Measurements from ENCODE around the gene SLC23A2. TPM values are rescaled to one million over a fixed set of nuclear protein-coding genes. Genes with fewer than 3 reads are reported as not detected.

The SLC23A2 gene
- total and polyA plus RNA-seq, 8 donors: 4.3 to 12.9 (median 8.8) TPM

GRCh38 chr20:4870906-4871305, 130.4 kb downstream of the SLC23A2 start:
- intact Hi-C loops (cut with DNase I): no loop called here
- no peak overlapping the region for H3K4me3 ChIP-seq
- ATAC-seq: no peak
- no peak for DNase-seq
- H3K9me3 ChIP-seq: no peaks in the 10 kb centered on the region
- TF ChIP-seq, protein P1, sequence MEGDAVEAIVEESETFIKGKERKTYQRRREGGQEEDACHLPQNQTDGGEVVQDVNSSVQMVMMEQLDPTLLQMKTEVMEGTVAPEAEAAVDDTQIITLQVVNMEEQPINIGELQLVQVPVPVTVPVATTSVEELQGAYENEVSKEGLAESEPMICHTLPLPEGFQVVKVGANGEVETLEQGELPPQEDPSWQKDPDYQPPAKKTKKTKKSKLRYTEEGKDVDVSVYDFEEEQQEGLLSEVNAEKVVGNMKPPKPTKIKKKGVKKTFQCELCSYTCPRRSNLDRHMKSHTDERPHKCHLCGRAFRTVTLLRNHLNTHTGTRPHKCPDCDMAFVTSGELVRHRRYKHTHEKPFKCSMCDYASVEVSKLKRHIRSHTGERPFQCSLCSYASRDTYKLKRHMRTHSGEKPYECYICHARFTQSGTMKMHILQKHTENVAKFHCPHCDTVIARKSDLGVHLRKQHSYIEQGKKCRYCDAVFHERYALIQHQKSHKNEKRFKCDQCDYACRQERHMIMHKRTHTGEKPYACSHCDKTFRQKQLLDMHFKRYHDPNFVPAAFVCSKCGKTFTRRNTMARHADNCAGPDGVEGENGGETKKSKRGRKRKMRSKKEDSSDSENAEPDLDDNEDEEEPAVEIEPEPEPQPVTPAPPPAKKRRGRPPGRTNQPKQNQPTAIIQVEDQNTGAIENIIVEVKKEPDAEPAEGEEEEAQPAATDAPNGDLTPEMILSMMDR (IDR thresholded peaks at IDR 0.05): no peak
- H3K36me3 ChIP-seq: peaks cover 0 to 12% (median 0%) of the 10 kb centered on the region in 3 donors
- no peak overlapping the region for H3K27ac ChIP-seq
- H3K27me3 ChIP-seq: no peaks in the 10 kb centered on the region
- no peak for FAIRE-seq
- no peaks in the 10 kb centered on the region for H3K4me1 ChIP-seq
- 89 to 90% methylated on average over 5 of the region's 5 CpGs for WGBS, 2 donors

DNA sequence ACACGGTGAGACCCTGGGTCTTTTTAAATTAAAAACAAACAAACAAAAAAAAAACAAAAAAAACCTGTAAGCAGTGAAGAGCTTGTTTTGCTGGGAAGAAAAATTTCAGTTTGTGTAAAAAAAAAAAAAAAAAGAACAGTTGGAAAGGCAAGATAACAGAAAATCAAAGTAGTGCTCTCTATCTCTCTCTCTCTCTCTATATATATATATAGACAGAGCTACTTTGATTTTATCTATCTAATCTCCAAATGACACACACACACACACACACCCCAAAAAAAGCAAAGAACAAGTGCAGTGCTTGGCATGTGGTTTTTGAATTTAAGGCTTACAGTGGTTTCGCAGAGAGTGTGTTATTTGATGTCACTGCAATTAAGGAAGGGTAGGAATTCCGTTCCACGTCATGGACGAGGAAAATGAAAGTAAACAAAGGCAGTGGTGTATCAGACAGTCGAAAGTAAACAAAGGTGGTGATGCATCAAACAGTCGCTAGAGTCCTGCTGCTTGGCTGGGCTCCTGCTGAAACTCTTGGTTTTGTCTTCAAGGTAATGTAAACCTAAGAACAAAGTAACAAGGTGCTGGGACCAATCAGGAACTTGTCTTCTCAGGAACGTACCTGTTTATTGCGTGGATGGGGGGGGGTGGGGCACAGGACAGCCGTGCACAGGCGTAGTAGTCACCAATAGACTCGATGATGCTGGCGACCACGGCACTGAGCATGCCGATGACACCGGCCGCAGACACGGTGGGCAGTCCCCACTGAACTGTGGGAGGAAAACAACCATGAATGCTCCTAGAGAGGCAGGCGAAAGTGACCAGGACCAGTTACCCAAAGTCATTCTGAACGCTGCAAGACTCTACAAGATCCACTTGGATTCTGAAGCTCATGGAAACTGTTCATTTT, 131.8 kb downstream of the SLC23A2 start:
- no peaks in the 10 kb centered on the region for H3K27me3 ChIP-seq
- intact Hi-C loops (cut with DNase I): no loop called here
- no peak for DNase-seq
- TF ChIP-seq, protein P1 (IDR thresholded peaks at IDR 0.05): no peak
- FAIRE-seq: no peak
- H3K4me3 ChIP-seq: no peak overlapping the region
- no peak overlapping the region for H3K27ac ChIP-seq
- peaks cover 0 to 12% (median 0%) of the 10 kb centered on the region in 3 donors for H3K36me3 ChIP-seq
- no peaks in the 10 kb centered on the region for H3K9me3 ChIP-seq
- no peaks in the 10 kb centered on the region for H3K4me1 ChIP-seq
- ATAC-seq: no peak
- WGBS, 2 donors: 83 to 85% methylated on average over 20 of the region's 20 CpGs

GRCh38 chr20:4867051-4867450, 134.3 kb downstream of the SLC23A2 start:
- peak in 1 of 6 donors; percentile 48 for DNase-seq
- ATAC-seq: no peak
- TF ChIP-seq, protein P1 (IDR thresholded peaks at IDR 0.05): no peak
- FAIRE-seq: no peak
- no peaks in the 10 kb centered on the region for H3K4me1 ChIP-seq
- peaks cover 0 to 6% (median 0%) of the 10 kb centered on the region in 3 donors for H3K36me3 ChIP-seq
- no peak overlapping the region for H3K4me3 ChIP-seq
- intact Hi-C loops (cut with DNase I): no loop called here
- no peaks in the 10 kb centered on the region for H3K9me3 ChIP-seq
- no peaks in the 10 kb centered on the region for H3K27me3 ChIP-seq
- H3K27ac ChIP-seq: no peak overlapping the region
- WGBS, 2 donors: 96 to 98% methylated on average over 4 of the region's 4 CpGs

- Histone ChIP-seq H3K4me1 (no peaks in the 10 kb centered on the region), H3K4me3 (no peak overlapping the region), H3K9me3 (no peaks in the 10 kb centered on the region), H3K27me3 (no peaks in the 10 kb centered on the region), H3K36me3 (peaks cover 0 to 12% (median 0%) of the 10 kb centered on the region in 3 donors), H3K27ac (no peak overlapping the region)
- no peak for FAIRE-seq
- ATAC-seq: no peak
- DNase-seq: no peak
- intact Hi-C loops (cut with DNase I): no loop called here
- TF ChIP-seq, protein P1 (IDR thresholded peaks at IDR 0.05): no peak
- WGBS, 2 donors: 99 to 100% methylated on average over 2 of the region's 2 CpGs
Observed at GRCh38 chr20:4866429-4866828, 134.9 kb downstream of the SLC23A2 start.

DNA sequence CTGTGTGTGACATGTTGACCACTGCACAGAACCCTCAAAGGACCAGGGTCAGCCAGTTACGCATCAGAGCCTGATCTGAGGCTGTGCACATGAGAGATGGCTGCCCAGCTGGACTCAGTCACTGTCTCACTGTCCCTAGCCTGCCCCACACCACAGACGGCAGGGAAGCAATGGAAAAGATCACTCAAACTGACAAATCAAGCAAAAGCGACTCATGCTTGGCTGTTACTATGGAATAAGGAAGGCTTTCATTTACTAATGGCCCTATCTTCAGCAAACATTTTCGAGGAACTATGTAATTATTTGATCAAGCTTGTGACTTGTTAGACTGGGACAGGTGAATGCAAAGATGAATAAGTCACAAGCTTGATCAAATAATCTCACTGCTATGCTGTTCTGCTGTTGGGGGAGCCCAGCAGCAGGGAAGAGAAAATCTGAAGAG, 137.0 kb downstream of the SLC23A2 start:
- intact Hi-C loops (cut with DNase I): no loop called here
- FAIRE-seq: no peak
- Histone ChIP-seq H3K36me3 (peaks cover 0 to 15% (median 0%) of the 10 kb centered on the region in 3 donors), H3K4me1 (no peaks in the 10 kb centered on the region), H3K4me3 (no peak overlapping the region), H3K27ac (no peak overlapping the region), H3K9me3 (no peaks in the 10 kb centered on the region), H3K27me3 (no peaks in the 10 kb centered on the region)
- TF ChIP-seq, protein P1 (IDR thresholded peaks at IDR 0.05): no peak
- 39 to 44% methylated on average over 4 of the region's 4 CpGs for WGBS, 2 donors
- no peak for DNase-seq
- peak in 3 of 4 donors; percentile 54 to 74 (median 64) for ATAC-seq
